Measurements from ENCODE around the gene TOR2A. TPM values are rescaled to one million over a fixed set of nuclear protein-coding genes. Genes with fewer than 3 reads are reported as not detected.

Gene TOR2A
- total and polyA plus RNA-seq, 2 donors (not counting 3 experiments of a cell fraction or from before 2014, with no cell fraction given) = 19.3 to 23.9 TPM

- no peaks in the 10 kb centered on the region for H3K9me3 ChIP-seq (replicated peaks; ENCODE audit: control insufficient read depth, insufficient read depth, low read length)
- peaks cover 23% of the 10 kb centered on the region for H3K79me2 ChIP-seq (ENCODE audit: control insufficient read depth, insufficient read depth, low read length)
- DNase-seq (ENCODE audit: low read depth, low spot score) (no peak), FAIRE-seq (no peak)
- H3K9ac ChIP-seq (replicated peaks; ENCODE audit: extremely low read depth, insufficient read depth, low read length) = no peak overlapping the region
- no peak overlapping the region for H2AFZ ChIP-seq (ENCODE audit: low read depth, low read length)
- H3K27ac ChIP-seq (ENCODE audit: insufficient read depth, low read depth, low read length) = no peak overlapping the region
- H3K4me2 ChIP-seq (ENCODE audit: insufficient read depth, low read length) = no peak overlapping the region
- no TSS peak for BruUV-seq (replicated peaks)
- H3K9me1 ChIP-seq (replicated peaks; ENCODE audit: control insufficient read depth, extremely low read depth, insufficient read depth, low read length) = no peaks in the 10 kb centered on the region
- TF ChIP-seq FOS (IDR thresholded peaks at IDR 0.05; ENCODE audit: borderline replicate concordance, insufficient read depth, low read length) (no peak), MYC (IDR thresholded peaks at IDR 0.05; ENCODE audit: low read depth, low read length) (no peak)
- TF ChIP-seq, protein P1, sequence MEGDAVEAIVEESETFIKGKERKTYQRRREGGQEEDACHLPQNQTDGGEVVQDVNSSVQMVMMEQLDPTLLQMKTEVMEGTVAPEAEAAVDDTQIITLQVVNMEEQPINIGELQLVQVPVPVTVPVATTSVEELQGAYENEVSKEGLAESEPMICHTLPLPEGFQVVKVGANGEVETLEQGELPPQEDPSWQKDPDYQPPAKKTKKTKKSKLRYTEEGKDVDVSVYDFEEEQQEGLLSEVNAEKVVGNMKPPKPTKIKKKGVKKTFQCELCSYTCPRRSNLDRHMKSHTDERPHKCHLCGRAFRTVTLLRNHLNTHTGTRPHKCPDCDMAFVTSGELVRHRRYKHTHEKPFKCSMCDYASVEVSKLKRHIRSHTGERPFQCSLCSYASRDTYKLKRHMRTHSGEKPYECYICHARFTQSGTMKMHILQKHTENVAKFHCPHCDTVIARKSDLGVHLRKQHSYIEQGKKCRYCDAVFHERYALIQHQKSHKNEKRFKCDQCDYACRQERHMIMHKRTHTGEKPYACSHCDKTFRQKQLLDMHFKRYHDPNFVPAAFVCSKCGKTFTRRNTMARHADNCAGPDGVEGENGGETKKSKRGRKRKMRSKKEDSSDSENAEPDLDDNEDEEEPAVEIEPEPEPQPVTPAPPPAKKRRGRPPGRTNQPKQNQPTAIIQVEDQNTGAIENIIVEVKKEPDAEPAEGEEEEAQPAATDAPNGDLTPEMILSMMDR (IDR thresholded peaks at IDR 0.05; ENCODE audit: extremely low read depth in 1 of 2, insufficient read depth in 1 of 2, low read depth in 1 of 2, low read length in 2 of 2) = no peak
- ChIA-PET POLR2A (no interaction called here), CTCF (interaction anchor here (0.9 to 1.3 kb wide), 3 partner anchors 10 to 97 kb away, joined by 3 read pairs; no protein-coding TSS in a partner anchor)
- intact Hi-C loops (cut with micrococcal nuclease) (no loop called here), dilution Hi-C loops (cut with MboI; ENCODE audit: extremely low pct_ligation_motif_present, low sequenced_read_pairs) (no loop called here)
- no peaks in the 10 kb centered on the region for H3K36me3 ChIP-seq (ENCODE audit: control insufficient read depth in 2 of 2, extremely low read depth in 1 of 2, insufficient read depth in 2 of 2, low read length in 2 of 2)
- no peaks in the 10 kb centered on the region for H3K27me3 ChIP-seq (ENCODE audit: control insufficient read depth in 2 of 2, insufficient read depth in 2 of 2, low read length in 2 of 2)
- H3K4me3 ChIP-seq (replicated peaks in 1 of 3; ENCODE audit: insufficient read depth in 1 of 3, low read depth in 1 of 3, low read length in 3 of 3) = no peak overlapping the region
- H4K20me1 ChIP-seq (replicated peaks; ENCODE audit: control insufficient read depth, extremely low read depth, insufficient read depth, low read length) = no peaks in the 10 kb centered on the region
- H3K4me1 ChIP-seq (ENCODE audit: control insufficient read depth, extremely low read depth, insufficient read depth, low read length) = peaks cover 19% of the 10 kb centered on the region
These were observed 38.2 kb upstream of the TOR2A start for GRCh38 chr9:127773272-127773671.

DNA sequence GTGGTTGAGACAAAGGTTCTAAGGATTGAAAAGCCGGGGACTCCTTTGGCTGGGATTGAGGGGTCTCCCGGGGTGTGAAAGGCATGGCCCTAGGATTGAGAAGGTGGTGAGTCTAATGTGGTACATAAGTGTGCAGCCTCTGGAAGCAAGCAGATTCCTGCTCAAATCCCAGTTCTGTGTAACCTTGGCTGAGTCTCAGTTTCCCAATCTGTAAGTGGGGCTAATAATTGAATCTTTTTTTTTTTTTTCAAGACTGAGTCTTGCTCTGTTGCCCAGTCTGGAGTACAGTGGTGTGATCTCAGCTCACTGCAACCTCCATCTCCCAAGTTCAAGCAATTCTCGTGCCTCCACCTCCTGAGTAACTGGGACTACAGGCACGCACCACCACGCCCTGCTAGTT is 37.5 kb upstream of the TOR2A start:
- Histone ChIP-seq H4K20me1 (replicated peaks; ENCODE audit: control insufficient read depth, extremely low read depth, insufficient read depth, low read length) (no peaks in the 10 kb centered on the region), H3K79me2 (ENCODE audit: control insufficient read depth, insufficient read depth, low read length) (peaks cover 30% of the 10 kb centered on the region), H3K27me3 (ENCODE audit: control insufficient read depth in 2 of 2, insufficient read depth in 2 of 2, low read length in 2 of 2) (no peaks in the 10 kb centered on the region), H3K27ac (ENCODE audit: insufficient read depth, low read depth, low read length) (no peak overlapping the region), H3K4me1 (ENCODE audit: control insufficient read depth, extremely low read depth, insufficient read depth, low read length) (peaks cover 26% of the 10 kb centered on the region), H2AFZ (ENCODE audit: low read depth, low read length) (no peak overlapping the region), H3K9me1 (replicated peaks; ENCODE audit: control insufficient read depth, extremely low read depth, insufficient read depth, low read length) (no peaks in the 10 kb centered on the region), H3K4me3 (replicated peaks in 1 of 3; ENCODE audit: insufficient read depth in 1 of 3, low read depth in 1 of 3, low read length in 3 of 3) (no peak overlapping the region), H3K9me3 (replicated peaks; ENCODE audit: control insufficient read depth, insufficient read depth, low read length) (no peaks in the 10 kb centered on the region), H3K9ac (replicated peaks; ENCODE audit: extremely low read depth, insufficient read depth, low read length) (no peak overlapping the region), H3K4me2 (ENCODE audit: insufficient read depth, low read length) (no peak overlapping the region), H3K36me3 (ENCODE audit: control insufficient read depth in 2 of 2, extremely low read depth in 1 of 2, insufficient read depth in 2 of 2, low read length in 2 of 2) (no peaks in the 10 kb centered on the region)
- intact Hi-C loops (cut with micrococcal nuclease) (no loop called here), dilution Hi-C loops (cut with MboI; ENCODE audit: extremely low pct_ligation_motif_present, low sequenced_read_pairs) (no loop called here)
- no peak for DNase-seq (ENCODE audit: low read depth, low spot score)
- BruUV-seq (replicated peaks) = no TSS peak
- no peak for TF ChIP-seq MYC (IDR thresholded peaks at IDR 0.05; ENCODE audit: low read depth, low read length)
- FAIRE-seq = no peak
- POLR2A ChIA-PET = interaction anchor here (0.6 to 2.8 kb wide), 2 partner anchors 11 to 13 kb away, joined by 4 to 18 read pairs; no protein-coding TSS in a partner anchor
- CTCF ChIA-PET = interaction anchor here (0.9 to 3.7 kb wide), 4 partner anchors 9 to 97 kb away, joined by 3 to 30 read pairs (median 3); partner anchors contain the start of gene TOR2A

Data from endothelial cell of umbilical vein (primary cell).